SK-N-DZ (cell line): Measurements from ENCODE around the gene CMC4.

ENCODE experiments used
- DNase-seq: peaks from one replicate; pipeline ENCODE4 v3.0.0-alpha.2; 2015; ENCODE audit warnings: low spot score

The CMC4 gene

DNA sequence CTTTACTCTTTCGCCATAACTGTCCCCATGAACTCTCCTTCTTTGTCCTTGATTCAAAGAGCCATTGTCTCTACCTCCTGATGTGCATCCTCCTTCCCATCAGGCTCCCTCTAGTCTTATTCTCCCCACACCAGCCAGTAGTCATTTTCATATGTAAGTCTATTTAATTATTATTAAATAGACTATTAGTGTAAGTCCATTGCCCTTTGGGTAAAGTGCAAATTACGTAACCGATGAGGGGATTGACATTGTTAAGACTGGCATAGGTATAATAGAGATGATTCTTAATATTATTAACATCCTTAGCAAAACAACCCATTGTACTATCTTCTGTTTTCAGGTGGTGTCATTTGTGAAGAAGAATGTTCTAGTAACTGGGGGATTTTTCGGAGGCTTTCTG is 16.7 kb downstream of the CMC4 start:
- no peak for DNase-seq

- no peak for DNase-seq
These were observed 17.3 kb downstream of the CMC4 start for GRCh38 chrX:155053656-155054055.

- DNase-seq: no peak
These were observed 18.0 kb downstream of the CMC4 start for GRCh38 chrX:155052738-155053498.

DNA sequence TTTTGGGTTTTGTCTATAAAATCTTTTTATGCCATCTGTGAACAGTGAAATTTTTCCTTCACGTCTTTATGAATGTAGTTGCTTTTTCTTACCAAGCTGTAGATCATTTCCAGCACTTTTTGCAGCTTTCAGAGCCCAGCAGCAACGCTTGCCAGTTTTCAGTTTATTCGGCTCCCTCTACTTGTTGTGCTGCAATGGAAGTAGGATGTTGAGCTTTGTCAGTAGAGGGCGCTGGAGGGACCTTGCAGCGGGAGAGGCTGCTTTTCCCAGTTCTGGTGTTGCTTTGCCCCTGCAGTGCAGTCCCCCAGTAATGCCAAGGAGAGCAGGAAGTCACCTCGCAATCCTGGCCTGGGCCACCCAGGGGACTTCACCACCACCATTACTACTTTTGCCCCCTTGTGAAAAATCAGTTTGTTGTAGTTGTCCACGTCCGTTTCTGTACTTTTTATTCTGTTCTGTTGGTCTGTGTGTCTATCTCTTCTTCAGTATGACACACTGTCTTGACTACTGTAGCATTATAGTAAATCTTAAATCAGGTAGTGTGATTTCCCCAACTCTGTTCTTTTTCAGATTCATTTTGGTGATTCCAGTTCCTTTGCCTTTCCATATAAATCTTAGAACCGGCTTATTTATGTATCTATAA is 21.8 kb downstream of the CMC4 start:
- peak; percentile 24 for DNase-seq

DNA sequence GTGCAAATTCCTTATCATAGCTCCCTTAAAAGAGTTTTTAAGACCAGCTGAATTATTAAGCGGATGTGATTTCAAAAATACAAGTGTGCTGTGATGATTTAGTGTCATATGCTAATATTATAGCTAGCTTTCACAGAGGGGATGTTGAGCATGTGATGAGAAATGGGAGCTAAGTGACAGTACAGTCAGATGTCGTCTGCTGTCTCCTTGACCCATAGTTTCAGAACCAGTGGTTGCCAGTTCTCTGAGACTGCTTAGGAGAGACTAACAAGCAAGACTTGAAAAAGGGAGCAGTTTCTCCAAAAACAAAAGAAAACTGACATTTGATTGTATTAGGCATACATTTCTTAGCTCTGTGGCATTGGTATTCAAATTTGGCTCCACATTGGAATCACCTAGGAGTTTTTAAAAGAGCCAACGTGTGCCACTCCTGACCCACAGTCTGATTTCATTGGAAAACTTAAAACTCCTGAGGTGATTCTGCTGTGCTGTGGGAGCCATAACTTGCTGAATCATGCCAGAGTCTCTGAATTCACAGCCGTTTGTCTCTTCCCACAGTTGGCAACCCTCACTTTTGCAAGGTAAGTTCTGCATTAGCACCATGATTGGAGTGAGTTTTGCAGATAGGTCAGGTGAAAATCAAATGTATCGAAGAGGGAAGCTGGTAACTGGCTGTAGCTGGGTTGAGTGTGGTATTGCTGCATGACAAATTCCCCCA is 24.0 kb downstream of the CMC4 start:
- DNase-seq: no peak

GRCh38 chrX:155046129-155046810 is 24.7 kb downstream of the CMC4 start:
- no peak for DNase-seq

GRCh38 chrX:155035688-155036087 is 35.2 kb downstream of the CMC4 start:
- no peak for DNase-seq

GRCh38 chrX:155031657-155032056 is 39.3 kb downstream of the CMC4 start:
- no peak for DNase-seq

- DNase-seq: no peak
These were observed 42.1 kb downstream of the CMC4 start for GRCh38 chrX:155028877-155029291.

DNA sequence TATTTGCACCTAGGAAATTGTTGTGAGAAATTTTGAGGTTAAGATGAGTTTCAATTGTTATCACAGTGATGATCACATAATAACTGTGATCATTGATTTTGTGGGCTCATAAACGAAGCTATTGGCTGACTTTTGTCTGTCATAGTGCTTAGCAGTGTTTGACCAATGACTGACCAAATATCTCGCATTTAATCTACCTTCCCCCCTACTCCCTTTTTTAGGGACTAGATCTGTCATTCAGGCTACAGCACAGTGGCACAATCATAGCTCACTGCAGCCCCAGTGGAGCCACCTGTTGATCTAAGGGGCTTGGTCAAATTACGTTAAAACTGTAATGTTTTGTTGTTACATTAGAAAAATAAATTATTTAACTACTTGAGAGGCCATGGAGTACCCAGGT is 42.8 kb downstream of the CMC4 start:
- no peak for DNase-seq

GRCh38 chrX:155027509-155028066 is 43.3 kb downstream of the CMC4 start:
- peak; percentile 2 for DNase-seq

DNA sequence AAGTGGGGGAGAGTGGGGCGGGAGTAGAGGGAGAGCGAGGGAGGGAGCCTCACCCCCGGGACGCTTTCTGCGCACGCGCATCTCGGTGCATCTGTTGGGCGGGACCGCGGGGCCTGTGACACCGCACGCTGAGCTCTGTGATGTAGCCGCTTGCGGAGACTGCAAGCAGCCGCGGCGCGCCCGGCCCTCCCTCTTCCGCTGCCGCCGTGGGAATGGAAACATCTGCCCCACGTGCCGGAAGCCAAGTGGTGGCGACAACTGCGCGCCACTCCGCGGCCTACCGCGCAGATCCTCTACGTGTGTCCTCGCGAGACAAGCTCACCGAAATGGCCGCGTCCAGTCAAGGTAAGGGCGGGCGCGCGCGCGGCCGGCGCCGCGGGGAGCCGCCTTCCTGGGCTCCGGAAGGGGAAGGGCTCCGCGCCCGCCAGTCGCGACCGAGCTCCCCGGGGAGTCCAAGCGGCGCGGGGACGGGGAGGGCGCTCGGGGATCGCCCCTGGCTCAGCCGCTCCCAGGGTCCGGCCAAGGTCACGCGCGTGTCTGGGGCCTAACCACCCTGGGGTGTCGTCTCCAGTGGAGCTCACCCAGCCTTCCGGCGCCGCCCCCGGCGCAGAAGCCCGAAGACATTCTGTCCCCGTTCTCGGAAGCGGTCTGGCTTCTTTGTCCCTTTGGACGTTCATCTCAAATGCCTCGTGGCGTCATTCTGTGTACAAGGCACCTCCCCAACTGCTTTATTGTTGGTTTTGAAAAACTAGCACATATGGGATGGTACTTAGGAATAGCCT is 44.0 kb downstream of the CMC4 start, which contains the start of gene FUNDC2:
Gene FUNDC2, plus strand, starts transcription at position 118 of the 782 bp plus-strand sequence. Its CDS starts 95 bp downstream, at position 213.
- peak; percentile 93 for DNase-seq

DNA sequence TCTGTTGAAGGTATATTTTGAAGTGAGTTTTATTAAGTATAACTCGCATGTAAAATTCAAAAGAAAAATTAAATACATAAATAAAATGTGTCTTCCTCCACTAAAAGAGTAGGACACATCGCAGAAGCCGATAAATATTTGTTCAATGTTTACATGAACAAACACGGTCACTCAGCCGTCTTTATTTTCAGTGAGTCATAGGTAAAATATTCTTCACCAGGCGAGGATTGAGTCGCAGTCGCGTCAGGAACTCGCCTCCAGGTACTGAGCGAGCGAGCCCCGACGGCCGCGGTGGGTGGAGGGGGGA is 44.6 kb downstream of the CMC4 start:
- DNase-seq: no peak

GRCh38 chrX:155023907-155024833 is 46.8 kb downstream of the CMC4 start:
- no peak for DNase-seq

- DNase-seq: no peak
These were observed 48.4 kb downstream of the CMC4 start, which contains the start of gene F8 for GRCh38 chrX:155022585-155022984. Gene F8 (minus strand): TSS chrX:155022723. CDS start chrX:155022552, 171 bp downstream.

DNA sequence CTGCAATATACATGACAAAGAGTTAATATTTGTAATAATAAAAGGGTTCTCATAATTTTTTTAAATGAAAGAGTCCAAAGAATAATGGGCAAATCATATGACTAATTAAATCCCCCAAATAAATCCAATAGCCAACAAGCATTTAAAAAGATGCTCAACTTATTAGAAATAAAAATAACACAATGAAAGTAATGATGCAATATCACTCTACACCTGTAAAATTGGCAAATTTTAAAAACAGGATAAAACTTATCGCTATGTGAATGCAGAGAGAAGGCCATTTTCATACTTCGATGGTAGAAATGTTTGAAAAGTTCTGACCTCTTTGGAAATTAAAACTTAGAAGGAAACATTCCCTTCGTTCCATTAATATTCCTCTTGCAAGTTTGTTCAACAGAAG is 50.3 kb downstream of the CMC4 start:
- DNase-seq: no peak
